ENCODE data around the gene IRAK2.

Gene IRAK2

GRCh38 chr3:10285272-10286132 is 120.8 kb downstream of the IRAK2 start:
- no peak for ATAC-seq
- Mint-ChIP-seq H3K4me3 (no peak overlapping the region), H3K27ac (peak overlapping the region; percentile 3), H3K9me3 (no peaks in the 10 kb centered on the region), H3K4me1 (peaks cover 22% of the 10 kb centered on the region), H3K27me3 (no peaks in the 10 kb centered on the region), H3K36me3 (peaks cover 30% of the 10 kb centered on the region)

- Mint-ChIP-seq H3K27me3 (no peaks in the 10 kb centered on the region), H3K4me3 (no peak overlapping the region), H3K4me1 (peaks cover 24% of the 10 kb centered on the region), H3K9me3 (no peaks in the 10 kb centered on the region), H3K36me3 (peaks cover 30% of the 10 kb centered on the region), H3K27ac (no peak overlapping the region)
- no peak for ATAC-seq
Measured at GRCh38 chr3:10286133-10286524, 121.4 kb downstream of the IRAK2 start.

GRCh38 chr3:10286596-10287295 is 122.0 kb downstream of the IRAK2 start:
- Mint-ChIP-seq H3K4me3 (no peak overlapping the region), H3K27me3 (no peaks in the 10 kb centered on the region), H3K9me3 (no peaks in the 10 kb centered on the region), H3K4me1 (peaks cover 30% of the 10 kb centered on the region), H3K36me3 (peaks cover 30% of the 10 kb centered on the region), H3K27ac (no peak overlapping the region)
- no peak for ATAC-seq

- H3K36me3 Mint-ChIP-seq, result peaks cover 22% of the 10 kb centered on the region
- H3K27ac Mint-ChIP-seq, result no peak overlapping the region
- no peaks in the 10 kb centered on the region for H3K27me3 Mint-ChIP-seq
- no peaks in the 10 kb centered on the region for H3K9me3 Mint-ChIP-seq
- no peak overlapping the region for H3K4me3 Mint-ChIP-seq
- peaks cover 43% of the 10 kb centered on the region for H3K4me1 Mint-ChIP-seq
- no peak for ATAC-seq
Measured at GRCh38 chr3:10287936-10288574, 123.3 kb downstream of the IRAK2 start.

- no peak for ATAC-seq
- Mint-ChIP-seq H3K27me3 (no peaks in the 10 kb centered on the region), H3K4me3 (no peak overlapping the region), H3K9me3 (no peaks in the 10 kb centered on the region), H3K27ac (no peak overlapping the region), H3K4me1 (peaks cover 46% of the 10 kb centered on the region), H3K36me3 (peaks cover 22% of the 10 kb centered on the region)
Measured at GRCh38 chr3:10288575-10288960, 123.8 kb downstream of the IRAK2 start.

- Mint-ChIP-seq H3K27me3 (no peaks in the 10 kb centered on the region), H3K4me3 (no peak overlapping the region), H3K36me3 (peaks cover 24% of the 10 kb centered on the region), H3K4me1 (peaks cover 46% of the 10 kb centered on the region), H3K27ac (no peak overlapping the region), H3K9me3 (no peaks in the 10 kb centered on the region)
- ATAC-seq, result no peak
Measured at GRCh38 chr3:10289077-10289476, 124.4 kb downstream of the IRAK2 start.

- H3K27me3 Mint-ChIP-seq, result no peaks in the 10 kb centered on the region
Measured at GRCh38 chr3:10289787-10290355, 125.2 kb downstream of the IRAK2 start.

GRCh38 chr3:10290481-10291176 is 125.9 kb downstream of the IRAK2 start:
- H3K27me3 Mint-ChIP-seq, result no peaks in the 10 kb centered on the region
- H3K27ac Mint-ChIP-seq, result peak overlapping the region; percentile 74
- H3K9me3 Mint-ChIP-seq, result no peaks in the 10 kb centered on the region

More at GRCh38 chr3:10289787-10290355, 125.2 kb downstream of the IRAK2 start:
- Mint-ChIP-seq H3K36me3 (peaks cover 31% of the 10 kb centered on the region), H3K4me3 (no peak overlapping the region), H3K4me1 (peaks cover 44% of the 10 kb centered on the region), H3K9me3 (no peaks in the 10 kb centered on the region), H3K27ac (no peak overlapping the region)
- no peak for ATAC-seq

GRCh38 chr3:10291641-10292040 is 126.9 kb downstream of the IRAK2 start:
- H3K4me3 Mint-ChIP-seq, result no peak overlapping the region
- H3K4me1 Mint-ChIP-seq, result peaks cover 33% of the 10 kb centered on the region

More at GRCh38 chr3:10290481-10291176, 125.9 kb downstream of the IRAK2 start:
- no peak for ATAC-seq
- Mint-ChIP-seq H3K36me3 (peaks cover 28% of the 10 kb centered on the region), H3K4me1 (peaks cover 36% of the 10 kb centered on the region), H3K4me3 (no peak overlapping the region)

GRCh38 chr3:10292505-10293419 is 128.0 kb downstream of the IRAK2 start, which contains the start of gene GHRL:
TSS of gene GHRL (minus strand) at chr3:10292947. CDS start at chr3:10290180, 2,767 bp downstream.
- peaks cover 33% of the 10 kb centered on the region for H3K4me1 Mint-ChIP-seq
- ATAC-seq, result peak; percentile 95
- H3K27me3 Mint-ChIP-seq, result no peaks in the 10 kb centered on the region
- H3K36me3 Mint-ChIP-seq, result peaks cover 27% of the 10 kb centered on the region
- H3K27ac Mint-ChIP-seq, result peak within 1 kb of the TSS; percentile 74
- H3K4me3 Mint-ChIP-seq, result peak within 1 kb of the TSS; percentile 62
- no peaks in the 10 kb centered on the region for H3K9me3 Mint-ChIP-seq

More at GRCh38 chr3:10291641-10292040, 126.9 kb downstream of the IRAK2 start:
- peaks cover 29% of the 10 kb centered on the region for H3K36me3 Mint-ChIP-seq
- no peaks in the 10 kb centered on the region for H3K27me3 Mint-ChIP-seq
- ATAC-seq, result no peak
- H3K9me3 Mint-ChIP-seq, result no peaks in the 10 kb centered on the region
- H3K27ac Mint-ChIP-seq, result peak overlapping the region; percentile 74
